Cerebellar nuclear complex (tissue), 1 donor: ENCODE results near the gene FRMD6.

Experiments
- DNase-seq, 2 experiments: peaks; one replicate each; lab custom pipeline; 2025; lab: John Stamatoyannopoulos, UW

Gene FRMD6

DNA sequence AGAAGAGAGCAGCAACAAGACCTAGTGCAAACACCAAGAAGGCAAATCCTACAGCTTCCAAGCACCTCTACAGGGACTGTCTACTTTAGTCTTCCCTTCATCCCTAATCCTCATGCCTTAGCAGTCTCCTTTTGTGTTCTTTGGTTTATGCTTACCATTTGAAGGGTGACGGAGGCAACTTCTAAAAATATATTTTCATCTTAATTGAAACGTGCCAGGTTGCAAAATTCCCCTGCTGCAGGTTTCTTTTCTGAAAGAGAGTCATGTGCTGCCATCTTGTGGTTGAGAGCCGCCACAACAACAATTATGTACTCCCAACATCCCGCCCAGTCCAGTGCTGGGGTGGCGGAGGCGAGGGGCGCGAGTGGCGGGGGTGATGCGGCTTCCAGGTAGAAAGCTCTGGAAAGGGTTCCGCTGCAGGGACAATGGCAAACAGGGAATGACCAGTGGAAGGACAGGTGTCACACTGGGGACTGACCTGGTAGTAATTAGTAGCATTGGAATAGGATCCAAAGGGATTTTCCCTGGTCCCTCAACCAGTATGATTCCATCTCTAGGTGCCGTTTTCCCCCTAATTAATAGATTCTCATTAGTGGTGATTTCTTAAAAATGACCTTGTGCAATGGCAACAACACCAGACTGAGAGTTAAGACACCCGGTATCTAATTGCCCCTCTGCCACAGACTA, 128.4 kb downstream of the FRMD6 start:
- DNase-seq, result peak in 1 of 2 experiments; percentile 30
